Tongue (tissue), 2 donors: ENCODE measurements around the gene CCDC78. TPM values are rescaled to one million over a fixed set of nuclear protein-coding genes. Genes with fewer than 3 reads are reported as not detected.
A peak's percentile ranks its signal among the peaks of the same experiment; 100 is the strongest.

Experiments
- DNase-seq: peaks from one replicate; pipeline ENCODE4 v3.0.0-alpha.2; 2015
- total RNA-seq: library from RNA; depleted of rRNA; stranded (reverse); fragments of >200 nt; gene quantifications from one replicate; pipeline ENCODE4 v1.2.3, GENCODE V29; 2014

CCDC78 gene
- total RNA-seq, 1 donor from 2014 or later = 1.4 TPM

- DNase-seq = no peak
Measured at GRCh38 chr16:710500-711075, 15.7 kb downstream of the CCDC78 start.

- DNase-seq = peak; percentile 86
Measured at GRCh38 chr16:709566-710499, 16.4 kb downstream of the CCDC78 start.

- DNase-seq = no peak
Measured at GRCh38 chr16:708959-709358, 17.3 kb downstream of the CCDC78 start.

- DNase-seq = no peak
Measured at GRCh38 chr16:708019-708418, 18.2 kb downstream of the CCDC78 start.

- no peak for DNase-seq
Measured at GRCh38 chr16:707062-707538, 19.1 kb downstream of the CCDC78 start.

GRCh38 chr16:706189-707061 is 19.8 kb downstream of the CCDC78 start:
- DNase-seq = no peak

- no peak for DNase-seq
Measured at GRCh38 chr16:705431-706188, 20.6 kb downstream of the CCDC78 start, which contains the start of gene FBXL16. Gene FBXL16 (minus strand): TSS chr16:705801. CDS start chr16:697405, 8,396 bp downstream.

GRCh38 chr16:704552-705380 is 21.5 kb downstream of the CCDC78 start:
- no peak for DNase-seq

- no peak for DNase-seq
Measured at GRCh38 chr16:704047-704446, 22.2 kb downstream of the CCDC78 start.

- no peak for DNase-seq
Measured at GRCh38 chr16:703406-703805, 22.8 kb downstream of the CCDC78 start.

- no peak for DNase-seq
Measured at GRCh38 chr16:702341-702740, 23.9 kb downstream of the CCDC78 start.

- DNase-seq = peak; percentile 65
Measured at GRCh38 chr16:700684-701584, 25.3 kb downstream of the CCDC78 start.

GRCh38 chr16:698911-699671 is 27.2 kb downstream of the CCDC78 start:
- DNase-seq = no peak

GRCh38 chr16:695355-696089 is 30.7 kb downstream of the CCDC78 start:
- peak; percentile 52 for DNase-seq

- no peak for DNase-seq
Measured at GRCh38 chr16:694863-695354, 31.3 kb downstream of the CCDC78 start.

GRCh38 chr16:694187-694862 is 31.9 kb downstream of the CCDC78 start:
- no peak for DNase-seq

GRCh38 chr16:693766-694165 is 32.5 kb downstream of the CCDC78 start:
- no peak for DNase-seq
